ENCODE results near the gene PLOD1. TPM values are rescaled to one million over a fixed set of nuclear protein-coding genes. Genes with fewer than 3 reads are reported as not detected.
A peak's percentile ranks its signal among the peaks of the same experiment; 100 is the strongest.

The PLOD1 gene
- total and polyA plus RNA-seq, 4 donors = 48.0 to 82.9 (median 63.9) TPM

DNA sequence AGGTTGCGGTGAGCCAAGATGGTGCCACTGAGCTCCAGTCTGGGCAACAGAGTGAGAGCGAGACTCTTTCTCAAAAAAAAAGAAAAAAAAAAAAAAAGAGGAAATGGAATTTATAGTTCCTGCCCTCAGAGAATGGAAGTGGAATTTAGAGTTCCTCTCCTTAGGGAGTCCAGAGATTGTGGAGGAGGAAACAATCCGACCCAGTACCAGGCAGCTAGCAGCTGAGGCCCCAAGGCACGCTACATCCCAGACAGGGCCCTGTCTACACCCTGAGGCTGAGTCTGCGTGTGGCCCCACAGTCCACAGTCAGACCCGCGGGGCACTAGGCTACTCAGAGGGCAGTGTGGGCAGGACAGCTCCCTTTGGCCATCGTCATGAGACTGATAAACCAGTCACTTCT is 43.8 kb downstream of the PLOD1 start:
- Histone ChIP-seq H3K4me1 (ENCODE audit: control insufficient read depth in 4 of 4, insufficient read depth in 4 of 4, low read length in 3 of 4) (peaks cover 1 to 28% (median 27%) of the 10 kb centered on the region in 4 donors), H3K27ac (ENCODE audit: low read depth in 1 of 2, low read length in 2 of 2) (no peak overlapping the region), H3K4me3 (ENCODE audit: low read depth in 1 of 3, low read length in 3 of 3) (no peak overlapping the region), H3K9ac (ENCODE audit: low read depth in 1 of 2, low read length in 2 of 2) (no peak overlapping the region), H3K9me3 (ENCODE audit: control insufficient read depth in 4 of 4, low read length in 3 of 4) (no peaks in the 10 kb centered on the region), H3K36me3 (ENCODE audit: control insufficient read depth in 4 of 4, insufficient read depth in 3 of 4, low read depth in 1 of 4, low read length in 3 of 4) (peaks cover 10 to 19% (median 14%) of the 10 kb centered on the region in 4 donors), H3K27me3 (ENCODE audit: control insufficient read depth in 4 of 4, insufficient read depth in 4 of 4, low read length in 3 of 4) (no peaks in the 10 kb centered on the region)
- TF ChIP-seq HNF4A (conservative IDR thresholded peaks at IDR 0.05) = peak in 1 of 2 donors; percentile 7
- no peak for TF ChIP-seq SP1 (IDR thresholded peaks at IDR 0.05)
- no peak for TF ChIP-seq GABPA (IDR thresholded peaks at IDR 0.05 in 1 of 2, conservative IDR thresholded peaks at IDR 0.05 in 1 of 2)
- no peak for DNase-seq (ENCODE audit: low spot score)
- WGBS = 83% methylated on average over 8 of the region's 8 CpGs

DNA sequence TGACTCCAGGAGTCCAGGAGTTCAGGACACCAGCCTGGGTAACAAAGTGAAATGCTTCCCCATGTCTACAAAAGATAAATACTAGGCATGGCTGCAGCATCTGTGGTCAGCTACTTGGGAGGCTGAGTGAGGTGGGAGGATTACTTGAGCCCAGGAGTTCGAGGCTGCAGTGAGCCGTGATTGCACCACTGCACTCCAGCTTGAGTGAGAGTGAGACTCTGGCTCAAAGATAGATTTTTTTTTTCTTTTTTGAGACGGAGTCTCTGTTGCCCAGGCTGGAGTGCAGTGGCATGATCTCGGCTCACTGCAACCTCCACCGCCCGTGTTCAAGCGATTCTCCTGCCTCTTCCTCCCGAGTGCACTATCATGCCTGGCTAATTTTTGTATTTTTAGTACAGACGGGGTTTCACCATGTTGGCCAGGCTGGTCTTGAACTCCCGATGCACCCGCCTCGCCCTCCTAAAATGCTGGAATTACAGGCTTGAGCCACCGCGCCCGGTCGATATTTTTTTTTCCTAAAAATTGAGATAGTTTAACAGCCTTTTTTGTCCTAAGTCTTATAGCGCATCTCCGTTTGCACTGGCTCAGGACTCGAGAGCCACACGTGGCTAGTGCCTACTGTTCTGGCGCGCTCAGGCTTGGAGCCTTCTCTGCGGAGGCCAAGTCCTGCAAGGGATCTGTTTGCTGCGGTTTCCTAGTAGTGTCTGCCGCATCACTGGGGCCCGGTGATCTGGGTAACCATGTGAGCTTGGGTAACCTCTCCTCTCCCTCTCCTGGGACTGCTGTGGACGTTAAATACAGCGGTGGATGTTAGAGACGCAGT is 44.7 kb downstream of the PLOD1 start:
- WGBS = 43% methylated on average over 29 of the region's 29 CpGs
- Histone ChIP-seq H3K27me3 (ENCODE audit: control insufficient read depth in 4 of 4, insufficient read depth in 4 of 4, low read length in 3 of 4) (no peaks in the 10 kb centered on the region), H3K4me1 (ENCODE audit: control insufficient read depth in 4 of 4, insufficient read depth in 4 of 4, low read length in 3 of 4) (peaks cover 1 to 38% (median 35%) of the 10 kb centered on the region in 4 donors), H3K4me3 (ENCODE audit: low read depth in 1 of 3, low read length in 3 of 3) (peak overlapping the region; percentile 5 to 81 (median 6)), H3K27ac (ENCODE audit: low read depth in 1 of 2, low read length in 2 of 2) (peak overlapping the region; percentile 96 to 99), H3K9me3 (ENCODE audit: control insufficient read depth in 4 of 4, low read length in 3 of 4) (no peaks in the 10 kb centered on the region), H3K36me3 (ENCODE audit: control insufficient read depth in 4 of 4, insufficient read depth in 3 of 4, low read depth in 1 of 4, low read length in 3 of 4) (peaks cover 6 to 19% (median 13%) of the 10 kb centered on the region in 4 donors), H3K9ac (ENCODE audit: low read depth in 1 of 2, low read length in 2 of 2) (peak overlapping the region; percentile 50 to 63)
- DNase-seq (ENCODE audit: low spot score) = no peak
- TF ChIP-seq MAX (IDR thresholded peaks at IDR 0.05) = no peak
- TF ChIP-seq EGR1 (IDR thresholded peaks at IDR 0.05; ENCODE audit: low read depth in 2 of 2) = peak in 1 of 2 donors; percentile 14

- Histone ChIP-seq H3K4me3 (ENCODE audit: low read depth in 1 of 3, low read length in 3 of 3) (peak within 1 kb of the TSS; percentile 63 to 97 (median 81)), H3K4me1 (ENCODE audit: control insufficient read depth in 4 of 4, insufficient read depth in 4 of 4, low read length in 3 of 4) (peaks cover 1 to 43% (median 37%) of the 10 kb centered on the region in 4 donors), H3K27ac (ENCODE audit: low read depth in 1 of 2, low read length in 2 of 2) (peak within 1 kb of the TSS; percentile 96 to 99), H3K36me3 (ENCODE audit: control insufficient read depth in 4 of 4, insufficient read depth in 3 of 4, low read depth in 1 of 4, low read length in 3 of 4) (peaks cover 6 to 14% (median 10%) of the 10 kb centered on the region in 4 donors), H3K27me3 (ENCODE audit: control insufficient read depth in 4 of 4, insufficient read depth in 4 of 4, low read length in 3 of 4) (no peaks in the 10 kb centered on the region), H3K9ac (ENCODE audit: low read depth in 1 of 2, low read length in 2 of 2) (peak within 1 kb of the TSS; percentile 99), H3K9me3 (ENCODE audit: control insufficient read depth in 4 of 4, low read length in 3 of 4) (no peaks in the 10 kb centered on the region)
- DNase-seq (ENCODE audit: low spot score) = peak; percentile 97
- whole genome bisulfite sequencing = under 1% methylated on average over 74 of the region's 74 CpGs
- TF ChIP-seq GABPA (IDR thresholded peaks at IDR 0.05 in 1 of 2, conservative IDR thresholded peaks at IDR 0.05 in 1 of 2) (peak in 1 of 2 donors; percentile 83), JUND (IDR thresholded peaks at IDR 0.05) (peak; percentile 98 to 99), HNF4A (conservative IDR thresholded peaks at IDR 0.05) (peak; percentile 78 to 80), CTCF (IDR thresholded peaks at IDR 0.05; ENCODE audit: low read depth, low read length, missing input control) (no peak), NR2F2 (IDR thresholded peaks at IDR 0.05) (peak; percentile 85), ATF3 (IDR thresholded peaks at IDR 0.05) (peak; percentile 93), MAX (IDR thresholded peaks at IDR 0.05) (peak; percentile 67), YY1 (IDR thresholded peaks at IDR 0.05) (peak; percentile 97), FOXA2 (IDR thresholded peaks at IDR 0.05) (peak; percentile 59), FOXA1 (IDR thresholded peaks at IDR 0.05) (peak; percentile 88), RAD21 (IDR thresholded peaks at IDR 0.05) (peak in 1 of 2 donors; percentile 44), EGR1 (IDR thresholded peaks at IDR 0.05; ENCODE audit: low read depth in 2 of 2) (peak; percentile 13 to 48), ZBTB33 (IDR thresholded peaks at IDR 0.05) (peak; percentile 66), TAF1 (conservative IDR thresholded peaks at IDR 0.05) (peak; percentile 33)
- TF ChIP-seq, protein P1, sequence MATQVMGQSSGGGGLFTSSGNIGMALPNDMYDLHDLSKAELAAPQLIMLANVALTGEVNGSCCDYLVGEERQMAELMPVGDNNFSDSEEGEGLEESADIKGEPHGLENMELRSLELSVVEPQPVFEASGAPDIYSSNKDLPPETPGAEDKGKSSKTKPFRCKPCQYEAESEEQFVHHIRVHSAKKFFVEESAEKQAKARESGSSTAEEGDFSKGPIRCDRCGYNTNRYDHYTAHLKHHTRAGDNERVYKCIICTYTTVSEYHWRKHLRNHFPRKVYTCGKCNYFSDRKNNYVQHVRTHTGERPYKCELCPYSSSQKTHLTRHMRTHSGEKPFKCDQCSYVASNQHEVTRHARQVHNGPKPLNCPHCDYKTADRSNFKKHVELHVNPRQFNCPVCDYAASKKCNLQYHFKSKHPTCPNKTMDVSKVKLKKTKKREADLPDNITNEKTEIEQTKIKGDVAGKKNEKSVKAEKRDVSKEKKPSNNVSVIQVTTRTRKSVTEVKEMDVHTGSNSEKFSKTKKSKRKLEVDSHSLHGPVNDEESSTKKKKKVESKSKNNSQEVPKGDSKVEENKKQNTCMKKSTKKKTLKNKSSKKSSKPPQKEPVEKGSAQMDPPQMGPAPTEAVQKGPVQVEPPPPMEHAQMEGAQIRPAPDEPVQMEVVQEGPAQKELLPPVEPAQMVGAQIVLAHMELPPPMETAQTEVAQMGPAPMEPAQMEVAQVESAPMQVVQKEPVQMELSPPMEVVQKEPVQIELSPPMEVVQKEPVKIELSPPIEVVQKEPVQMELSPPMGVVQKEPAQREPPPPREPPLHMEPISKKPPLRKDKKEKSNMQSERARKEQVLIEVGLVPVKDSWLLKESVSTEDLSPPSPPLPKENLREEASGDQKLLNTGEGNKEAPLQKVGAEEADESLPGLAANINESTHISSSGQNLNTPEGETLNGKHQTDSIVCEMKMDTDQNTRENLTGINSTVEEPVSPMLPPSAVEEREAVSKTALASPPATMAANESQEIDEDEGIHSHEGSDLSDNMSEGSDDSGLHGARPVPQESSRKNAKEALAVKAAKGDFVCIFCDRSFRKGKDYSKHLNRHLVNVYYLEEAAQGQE (IDR thresholded peaks at IDR 0.05) = peak; percentile 77
These were observed 45.5 kb downstream of the PLOD1 start, which contains the start of gene MFN2 for GRCh38 chr1:11979851-11980675. Gene MFN2, plus strand, starts transcription at chr1:11980444. Its CDS starts 8,725 bp downstream, at chr1:11989169.
